PC-9 (cell line): ENCODE data around the gene LRRC4C.

ENCODE experiments used
- CTCF ChIP-seq: fragments of 200-600 bp; sonication (generic); conservative IDR thresholded peaks from 2 replicates; pipeline ENCODE4 v1.6.1; 2017; ENCODE audit warnings: mixed run types, antibody characterized with exemption, mild to moderate bottlenecking, moderate library complexity
- EZH2 ChIP-seq: fragments of 200-600 bp; sonication (generic); IDR thresholded peaks from 2 replicates; pipeline ENCODE4 v1.8.0; 2017; ENCODE audit warnings: antibody characterized with exemption, low read depth

GRCh38 chr11:41051919-41052635 lies 407.4 kb downstream of the LRRC4C start:
- TF ChIP-seq CTCF (no peak), EZH2 (no peak)
